SK-N-SH (cell line): Measurements from ENCODE around the gene KCNAB1.

Experiments
- FOXJ3 ChIP-seq: sonication (generic); formaldehyde crosslinking; IDR thresholded peaks from 2 replicates; pipeline ENCODE4 v1.5.1; 2020; ENCODE audit warnings: mild to moderate bottlenecking, missing genetic modification reagents
- SMC3 ChIP-seq: IDR thresholded peaks from 2 replicates; pipeline ENCODE4 v1.6.1; 2012; ENCODE audit warnings: low read depth, low read length, improper control_type of control experiment

GRCh38 chr3:156316076-156316475, 195.7 kb downstream of the KCNAB1 start:
- TF ChIP-seq SMC3 (no peak), FOXJ3 (CRISPR knock-in tag) (no peak)
